GM12891 (cell line): Measurements from ENCODE around the gene PTP4A1.

Experiments used
- PAX5 ChIP-seq: IDR thresholded peaks from 2 replicates; pipeline ENCODE4 v1.6.1; 2011; ENCODE audit warnings: low read length, moderate library complexity, mild to moderate bottlenecking; ENCODE audit not compliant: insufficient read depth, severe bottlenecking
- POLR2A ChIP-seq: IDR thresholded peaks from 2 replicates; pipeline ENCODE4 v1.6.1; 2011; ENCODE audit warnings: low read depth, low read length, control low read depth
- POLR2AphosphoS5 ChIP-seq: IDR thresholded peaks from 2 replicates; pipeline ENCODE4 v1.6.1; 2011; ENCODE audit warnings: low read depth, low read length, control low read depth
- POU2F2 ChIP-seq: IDR thresholded peaks from 2 replicates; pipeline ENCODE4 v1.6.1; 2011; ENCODE audit warnings: low read depth, mild to moderate bottlenecking, control low read depth, low read length, moderate library complexity
- SPI1 ChIP-seq: IDR thresholded peaks from 2 replicates; pipeline ENCODE4 v1.6.1; 2011; ENCODE audit warnings: low read depth, low read length, control low read depth
- TAF1 ChIP-seq: IDR thresholded peaks from 2 replicates; pipeline ENCODE4 v1.6.1; 2011; ENCODE audit warnings: low read depth, low read length, control low read depth

DNA sequence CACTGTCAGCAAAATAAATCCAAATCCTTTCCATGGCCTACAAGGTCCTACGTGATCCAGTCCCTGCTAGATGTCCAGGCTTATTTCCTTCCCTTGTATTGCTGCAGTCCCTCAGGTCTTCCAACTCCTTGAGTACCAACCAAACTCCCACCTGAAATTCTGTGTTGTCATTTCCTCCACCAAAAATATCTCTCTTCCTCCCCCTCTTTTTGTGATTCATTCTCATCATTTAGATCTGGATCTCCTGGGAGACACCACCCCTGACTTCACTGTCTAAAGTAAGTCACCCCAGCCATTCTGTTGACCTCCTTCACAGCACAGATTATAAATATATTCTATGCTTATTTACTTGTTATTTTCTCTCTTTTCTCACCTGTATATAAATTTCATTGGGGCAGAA is 9.0 kb upstream of the PTP4A1 start:
- TF ChIP-seq POLR2AphosphoS5 (no peak), POLR2A (no peak), POU2F2 (no peak), TAF1 (no peak), SPI1 (no peak), PAX5 (no peak)
